Activated naive CD8-positive, alpha-beta T cell treated with anti-CD3 and anti-CD28 coated beads, Interleukin-2, amount 10 ng/mL, durations not matched to agents 7 days and 5 days (primary cell): Measurements from ENCODE around the gene CNTNAP5. TPM values are rescaled to one million over a fixed set of nuclear protein-coding genes. Genes with fewer than 3 reads are reported as not detected.
A peak's percentile ranks its signal among the peaks of the same experiment; 100 is the strongest.

Experiments
- ATAC-seq: fragments of 150-1000 bp; cut with Tn5 transposase; one replicate; pipeline ENCODE4 v1.10.0; 2021; ENCODE audit warnings: low read depth, moderate library complexity
- POLR2A ChIA-PET: fragments of 350-600 bp; sonication (Branson Sonifier 250); formaldehyde crosslinking; loops from one replicate; lab custom pipeline; 2021; ENCODE audit warnings: antibody characterized with exemption; lab: Charles Lee
- DNase-seq: peaks from one replicate; pipeline ENCODE4 v3.0.0; 2021
- H3K27ac Mint-ChIP-seq: one replicate; pipeline ENCODE4 v1.8.0; 2022; ENCODE audit warnings: mild to moderate bottlenecking, mixed read lengths
- H3K27me3 Mint-ChIP-seq: one replicate; pipeline ENCODE4 v1.8.0; 2022; ENCODE audit warnings: mild to moderate bottlenecking, moderate library complexity, mixed read lengths
- H3K36me3 Mint-ChIP-seq: one replicate; pipeline ENCODE4 v1.8.0; 2021; ENCODE audit warnings: mild to moderate bottlenecking, mixed read lengths
- H3K4me1 Mint-ChIP-seq: one replicate; pipeline ENCODE4 v1.8.0; 2021; ENCODE audit warnings: mixed read lengths
- H3K4me3 Mint-ChIP-seq: one replicate; pipeline ENCODE4 v1.8.0; 2022; ENCODE audit warnings: mild to moderate bottlenecking, moderate library complexity, mixed read lengths
- H3K9me3 Mint-ChIP-seq: one replicate; pipeline ENCODE4 v1.8.0; 2021; ENCODE audit warnings: mixed read lengths
- total RNA-seq, 2 experiments: library from RNA; stranded (reverse); gene quantifications; one replicate each; pipeline ENCODE4 v1.2.3, GENCODE V29; 2021

CNTNAP5 gene
- total RNA-seq = not detected

GRCh38 chr2:124025171-124025580 lies at the start of gene CNTNAP5:
Gene CNTNAP5 (plus strand): TSS chr2:124025287. CDS start chr2:124025651, 364 bp downstream.
- no peaks in the 10 kb centered on the region for H3K36me3 Mint-ChIP-seq
- H3K9me3 Mint-ChIP-seq = peaks cover 2% of the 10 kb centered on the region
- POLR2A ChIA-PET = no interaction called here
- peaks cover 25% of the 10 kb centered on the region for H3K27me3 Mint-ChIP-seq
- ATAC-seq (peak; percentile 56), DNase-seq (peak; percentile 57)
- H3K27ac Mint-ChIP-seq = no peak within 1 kb of the TSS
- no peak within 1 kb of the TSS for H3K4me3 Mint-ChIP-seq
- peaks cover 2% of the 10 kb centered on the region for H3K4me1 Mint-ChIP-seq

GRCh38 chr2:123976054-123976648 lies 48.9 kb upstream of the CNTNAP5 start:
- no peak overlapping the region for H3K4me3 Mint-ChIP-seq
- no peak for ATAC-seq
- peaks cover 3% of the 10 kb centered on the region for H3K9me3 Mint-ChIP-seq
- no peak overlapping the region for H3K27ac Mint-ChIP-seq
- no peak for DNase-seq
- H3K27me3 Mint-ChIP-seq = no peaks in the 10 kb centered on the region
- H3K36me3 Mint-ChIP-seq = no peaks in the 10 kb centered on the region
- no peaks in the 10 kb centered on the region for H3K4me1 Mint-ChIP-seq
- POLR2A ChIA-PET = no interaction called here

DNA sequence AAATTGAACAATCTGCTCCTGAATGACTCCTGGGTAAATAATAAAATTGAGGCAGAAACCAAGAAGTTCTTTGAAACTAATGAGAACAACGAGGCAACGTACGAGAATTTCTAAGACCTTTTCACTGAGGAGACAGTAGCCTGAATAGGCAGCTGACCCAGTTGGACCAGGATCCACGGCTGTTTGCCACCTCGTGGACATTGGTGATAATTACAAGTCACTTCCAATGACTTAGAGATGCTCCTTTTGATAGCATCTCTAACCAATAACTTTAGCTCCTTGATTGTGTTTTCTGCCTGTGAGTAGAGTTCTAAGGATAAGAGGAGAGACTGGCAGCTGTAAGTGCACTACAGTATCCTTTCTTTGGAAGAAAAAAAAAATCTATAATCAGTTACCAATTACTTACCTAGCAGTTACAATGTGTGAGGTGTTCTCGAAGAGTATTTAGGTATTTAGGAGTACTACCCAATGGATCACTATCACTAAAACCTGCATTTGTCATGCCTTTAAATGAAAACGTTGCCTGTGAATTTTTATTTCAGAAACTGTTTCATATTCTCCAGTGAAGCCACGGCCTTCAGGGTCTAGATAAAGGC lies 31.3 kb upstream of the CNTNAP5 start:
- no peaks in the 10 kb centered on the region for H3K4me1 Mint-ChIP-seq
- H3K27ac Mint-ChIP-seq = no peak overlapping the region
- no peaks in the 10 kb centered on the region for H3K36me3 Mint-ChIP-seq
- DNase-seq (no peak), ATAC-seq (no peak)
- POLR2A ChIA-PET = no interaction called here
- H3K27me3 Mint-ChIP-seq = no peaks in the 10 kb centered on the region
- H3K9me3 Mint-ChIP-seq = peaks cover 2% of the 10 kb centered on the region
- no peak overlapping the region for H3K4me3 Mint-ChIP-seq

GRCh38 chr2:123999681-124000080 lies 25.4 kb upstream of the CNTNAP5 start:
- DNase-seq (no peak), ATAC-seq (no peak)
- H3K4me1 Mint-ChIP-seq = no peaks in the 10 kb centered on the region
- H3K27me3 Mint-ChIP-seq = no peaks in the 10 kb centered on the region
- H3K9me3 Mint-ChIP-seq = peaks cover 2% of the 10 kb centered on the region
- no peaks in the 10 kb centered on the region for H3K36me3 Mint-ChIP-seq
- POLR2A ChIA-PET = no interaction called here
- H3K4me3 Mint-ChIP-seq = no peak overlapping the region
- no peak overlapping the region for H3K27ac Mint-ChIP-seq

DNA sequence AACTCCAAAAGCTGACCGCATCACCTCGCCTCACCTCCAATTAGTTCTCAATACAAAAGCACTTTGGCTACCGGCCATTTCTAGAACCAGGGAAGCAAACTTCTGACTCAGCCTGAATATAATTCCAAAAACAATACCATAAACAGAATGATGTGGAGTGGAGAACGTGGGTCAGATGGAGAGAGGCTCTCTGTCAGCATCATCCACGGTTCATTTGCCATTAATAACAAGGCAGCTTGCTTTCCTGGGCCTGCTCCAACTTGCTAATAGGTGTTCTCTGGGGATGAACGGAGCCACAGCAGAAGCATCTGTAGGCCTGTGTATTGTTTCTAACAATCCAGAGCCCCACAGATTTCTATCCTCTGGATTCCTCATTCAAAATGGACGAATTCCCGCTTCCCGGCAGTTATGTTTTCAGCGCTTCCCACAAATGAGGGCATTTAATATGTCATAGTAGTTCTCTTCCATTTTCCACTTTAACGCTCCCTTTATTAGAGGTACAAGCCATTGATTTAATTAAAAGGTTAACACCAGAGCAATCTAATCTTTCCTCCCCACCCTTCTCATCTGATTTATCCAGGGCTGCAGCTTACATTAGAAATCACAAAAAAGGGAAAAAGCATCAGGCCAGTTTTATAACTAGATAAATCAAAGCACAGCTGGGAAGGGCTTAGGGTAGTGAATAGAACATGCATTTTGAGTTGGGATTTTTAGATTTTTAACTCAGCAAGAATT lies 23.2 kb upstream of the CNTNAP5 start:
- no peaks in the 10 kb centered on the region for H3K36me3 Mint-ChIP-seq
- no peaks in the 10 kb centered on the region for H3K4me1 Mint-ChIP-seq
- DNase-seq = no peak
- no peak overlapping the region for H3K4me3 Mint-ChIP-seq
- no peak for ATAC-seq
- POLR2A ChIA-PET = no interaction called here
- no peaks in the 10 kb centered on the region for H3K27me3 Mint-ChIP-seq
- no peak overlapping the region for H3K27ac Mint-ChIP-seq
- H3K9me3 Mint-ChIP-seq = peaks cover under 1% of the 10 kb centered on the region

DNA sequence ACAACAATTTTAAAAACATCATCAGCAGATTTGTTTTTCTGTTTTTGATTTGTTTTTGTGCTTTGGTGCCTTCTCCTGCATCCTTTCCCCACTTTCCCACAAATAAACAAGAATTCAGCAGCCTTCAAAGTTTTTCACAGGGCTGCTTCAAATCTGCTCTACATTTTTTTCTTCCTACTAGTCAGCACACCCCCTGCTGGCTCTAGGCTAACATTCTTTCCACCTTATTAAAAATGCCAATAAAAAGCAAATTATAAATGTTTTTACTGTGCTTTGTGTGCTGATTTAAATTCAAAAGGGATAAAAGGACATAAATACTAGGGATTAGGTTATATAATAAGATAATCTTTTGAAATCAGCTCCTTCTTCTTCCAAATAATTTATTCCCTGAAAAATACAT lies 6.2 kb upstream of the CNTNAP5 start:
- Mint-ChIP-seq H3K27ac (no peak overlapping the region), H3K4me1 (no peaks in the 10 kb centered on the region), H3K9me3 (no peaks in the 10 kb centered on the region), H3K4me3 (no peak overlapping the region), H3K36me3 (no peaks in the 10 kb centered on the region), H3K27me3 (peaks cover 7% of the 10 kb centered on the region)
- POLR2A ChIA-PET = no interaction called here
- no peak for ATAC-seq
- DNase-seq = no peak

- Mint-ChIP-seq H3K36me3 (no peaks in the 10 kb centered on the region), H3K27me3 (peaks cover 25% of the 10 kb centered on the region), H3K9me3 (peaks cover 2% of the 10 kb centered on the region), H3K27ac (no peak overlapping the region), H3K4me1 (peaks cover 2% of the 10 kb centered on the region), H3K4me3 (no peak overlapping the region)
- ATAC-seq = no peak
- POLR2A ChIA-PET = no interaction called here
- no peak for DNase-seq
These were observed 421 bp upstream of the CNTNAP5 start for GRCh38 chr2:124024561-124025170.

- DNase-seq (no peak), ATAC-seq (no peak)
- H3K27me3 Mint-ChIP-seq = peaks cover 25% of the 10 kb centered on the region
- H3K27ac Mint-ChIP-seq = no peak overlapping the region
- H3K4me3 Mint-ChIP-seq = no peak overlapping the region
- H3K9me3 Mint-ChIP-seq = peaks cover 2% of the 10 kb centered on the region
- H3K36me3 Mint-ChIP-seq = no peaks in the 10 kb centered on the region
- peaks cover 2% of the 10 kb centered on the region for H3K4me1 Mint-ChIP-seq
- POLR2A ChIA-PET = no interaction called here
These were observed 876 bp downstream of the CNTNAP5 start for GRCh38 chr2:124025891-124026434.

GRCh38 chr2:124026503-124026902 lies 1.4 kb downstream of the CNTNAP5 start:
- no peak overlapping the region for H3K4me3 Mint-ChIP-seq
- no peaks in the 10 kb centered on the region for H3K36me3 Mint-ChIP-seq
- H3K27ac Mint-ChIP-seq = no peak overlapping the region
- peaks cover 2% of the 10 kb centered on the region for H3K9me3 Mint-ChIP-seq
- POLR2A ChIA-PET = no interaction called here
- peaks cover 2% of the 10 kb centered on the region for H3K4me1 Mint-ChIP-seq
- ATAC-seq (no peak), DNase-seq (no peak)
- peaks cover 25% of the 10 kb centered on the region for H3K27me3 Mint-ChIP-seq

DNA sequence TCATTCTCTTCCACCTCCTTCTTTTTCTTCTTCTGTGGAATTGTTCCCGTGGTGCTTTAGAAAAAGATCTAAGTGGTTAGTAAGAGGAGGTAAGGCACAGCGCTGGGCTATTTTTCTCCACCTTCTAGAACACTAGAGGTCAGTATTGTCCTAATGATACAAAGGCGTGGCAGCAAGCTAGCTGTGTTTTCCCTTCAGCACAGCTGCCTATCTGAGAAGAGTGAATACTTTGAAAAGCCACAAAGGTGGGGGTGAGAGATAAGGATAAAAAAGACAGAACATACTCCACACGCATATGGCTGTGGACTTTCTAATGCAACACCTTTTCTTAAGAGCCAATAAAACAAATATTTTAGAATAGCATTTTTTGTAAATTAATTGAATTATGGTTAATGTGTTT lies 2.1 kb downstream of the CNTNAP5 start:
- Mint-ChIP-seq H3K4me1 (peaks cover 2% of the 10 kb centered on the region), H3K36me3 (no peaks in the 10 kb centered on the region), H3K4me3 (no peak overlapping the region), H3K27me3 (peaks cover 25% of the 10 kb centered on the region), H3K27ac (no peak overlapping the region), H3K9me3 (peaks cover 2% of the 10 kb centered on the region)
- DNase-seq (no peak), ATAC-seq (no peak)
- POLR2A ChIA-PET = no interaction called here

DNA sequence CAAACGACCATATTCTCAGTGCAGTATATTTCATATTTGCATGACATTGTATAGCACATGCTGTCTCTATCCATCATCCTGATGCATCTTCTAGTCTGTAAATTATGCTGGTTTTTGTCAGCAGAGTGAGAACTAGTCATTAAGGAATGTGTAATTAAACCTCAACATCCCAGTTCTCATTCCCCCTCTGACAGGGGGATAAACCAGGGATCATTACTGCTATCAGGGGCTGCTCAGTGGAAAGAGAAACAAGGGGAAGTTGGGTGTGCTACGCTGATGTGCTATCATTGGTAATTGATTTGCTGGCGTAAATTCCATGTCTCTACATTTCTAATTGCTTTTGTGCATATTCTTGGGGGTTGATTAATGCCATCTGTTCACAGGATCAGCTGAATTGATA lies 7.7 kb downstream of the CNTNAP5 start:
- Mint-ChIP-seq H3K9me3 (no peaks in the 10 kb centered on the region), H3K4me3 (no peak overlapping the region), H3K36me3 (no peaks in the 10 kb centered on the region), H3K27me3 (no peaks in the 10 kb centered on the region), H3K4me1 (no peaks in the 10 kb centered on the region), H3K27ac (no peak overlapping the region)
- POLR2A ChIA-PET = no interaction called here
- DNase-seq = no peak
- ATAC-seq = no peak

GRCh38 chr2:124034265-124034664 lies 9.2 kb downstream of the CNTNAP5 start:
- POLR2A ChIA-PET = no interaction called here
- H3K36me3 Mint-ChIP-seq = no peaks in the 10 kb centered on the region
- no peak for ATAC-seq
- no peaks in the 10 kb centered on the region for H3K27me3 Mint-ChIP-seq
- no peak overlapping the region for H3K4me3 Mint-ChIP-seq
- H3K9me3 Mint-ChIP-seq = no peaks in the 10 kb centered on the region
- no peaks in the 10 kb centered on the region for H3K4me1 Mint-ChIP-seq
- H3K27ac Mint-ChIP-seq = no peak overlapping the region
- no peak for DNase-seq

GRCh38 chr2:124035001-124035400 lies 9.9 kb downstream of the CNTNAP5 start:
- DNase-seq (no peak), ATAC-seq (no peak)
- no peaks in the 10 kb centered on the region for H3K9me3 Mint-ChIP-seq
- no peak overlapping the region for H3K4me3 Mint-ChIP-seq
- H3K36me3 Mint-ChIP-seq = no peaks in the 10 kb centered on the region
- H3K4me1 Mint-ChIP-seq = no peaks in the 10 kb centered on the region
- no peak overlapping the region for H3K27ac Mint-ChIP-seq
- no peaks in the 10 kb centered on the region for H3K27me3 Mint-ChIP-seq
- POLR2A ChIA-PET = no interaction called here
